ENCODE data around the gene KRTAP4-9. TPM values are rescaled to one million over a fixed set of nuclear protein-coding genes. Genes with fewer than 3 reads are reported as not detected.
"Not testable (repeated sequence)": the region's sequence is repeated elsewhere in the genome, so short reads cannot be mapped to it uniquely, and the experiment has no call there.

Gene KRTAP4-9
- total RNA-seq, 1 donor from 2014 or later: not detected

DNA sequence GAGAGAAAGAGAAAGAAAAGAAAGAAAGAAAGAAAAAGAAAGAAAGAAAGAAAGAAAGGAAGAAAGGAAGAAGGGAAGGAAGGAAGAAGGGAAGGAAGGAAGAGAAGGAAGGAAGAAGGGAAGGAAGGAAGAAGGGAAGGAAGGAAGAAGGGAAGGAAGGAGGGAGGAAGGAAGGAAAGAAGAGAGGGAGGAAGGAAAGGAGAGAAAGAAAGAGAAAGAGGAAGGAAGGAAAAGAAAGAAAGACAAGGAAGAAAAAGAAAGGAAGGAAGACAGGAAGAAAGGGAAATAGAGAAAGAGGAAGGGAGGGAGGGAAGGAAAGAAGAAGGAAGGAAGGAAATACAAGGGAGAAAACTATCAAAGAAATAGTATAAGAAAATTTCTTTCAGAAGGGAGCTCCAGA lies 28.4 kb upstream of the KRTAP4-9 start:
- no peak for DNase-seq (ENCODE audit: low spot score)
- no peak overlapping the region for H3K4me2 ChIP-seq
- no peaks in the 10 kb centered on the region for H3K4me1 ChIP-seq
- H3K36me3 ChIP-seq: no peaks in the 10 kb centered on the region
- Mint-ChIP-seq H3K27me3 (ENCODE audit: insufficient read depth, low read depth) (no peaks in the 10 kb centered on the region), H3K4me3 (no peak overlapping the region), H3K27ac (no peak overlapping the region), H3K36me3 (no peaks in the 10 kb centered on the region), H3K4me1 (no peaks in the 10 kb centered on the region), H3K9me3 (no peaks in the 10 kb centered on the region)
- no peaks in the 10 kb centered on the region for H3F3A ChIP-seq (ENCODE audit: low read depth)
- H3K27me3 ChIP-seq: no peaks in the 10 kb centered on the region
- no peak overlapping the region for H3K9ac ChIP-seq
- no peak overlapping the region for H3K4me3 ChIP-seq
- no peaks in the 10 kb centered on the region for H3K9me3 ChIP-seq (ENCODE audit: low read depth)
- no peak overlapping the region for H2AFZ ChIP-seq (replicated peaks)
- H4K20me1 ChIP-seq (ENCODE audit: low read depth): no peaks in the 10 kb centered on the region
- no peak overlapping the region for H3K27ac ChIP-seq
- TF ChIP-seq EZH2phosphoT487 (IDR thresholded peaks at IDR 0.05): no peak
- TF ChIP-seq, protein P1, sequence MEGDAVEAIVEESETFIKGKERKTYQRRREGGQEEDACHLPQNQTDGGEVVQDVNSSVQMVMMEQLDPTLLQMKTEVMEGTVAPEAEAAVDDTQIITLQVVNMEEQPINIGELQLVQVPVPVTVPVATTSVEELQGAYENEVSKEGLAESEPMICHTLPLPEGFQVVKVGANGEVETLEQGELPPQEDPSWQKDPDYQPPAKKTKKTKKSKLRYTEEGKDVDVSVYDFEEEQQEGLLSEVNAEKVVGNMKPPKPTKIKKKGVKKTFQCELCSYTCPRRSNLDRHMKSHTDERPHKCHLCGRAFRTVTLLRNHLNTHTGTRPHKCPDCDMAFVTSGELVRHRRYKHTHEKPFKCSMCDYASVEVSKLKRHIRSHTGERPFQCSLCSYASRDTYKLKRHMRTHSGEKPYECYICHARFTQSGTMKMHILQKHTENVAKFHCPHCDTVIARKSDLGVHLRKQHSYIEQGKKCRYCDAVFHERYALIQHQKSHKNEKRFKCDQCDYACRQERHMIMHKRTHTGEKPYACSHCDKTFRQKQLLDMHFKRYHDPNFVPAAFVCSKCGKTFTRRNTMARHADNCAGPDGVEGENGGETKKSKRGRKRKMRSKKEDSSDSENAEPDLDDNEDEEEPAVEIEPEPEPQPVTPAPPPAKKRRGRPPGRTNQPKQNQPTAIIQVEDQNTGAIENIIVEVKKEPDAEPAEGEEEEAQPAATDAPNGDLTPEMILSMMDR (IDR thresholded peaks at IDR 0.05): no peak
- TF ChIP-seq EZH2 (IDR thresholded peaks at IDR 0.05): no peak
- no peaks in the 10 kb centered on the region for H3K79me2 ChIP-seq (ENCODE audit: low read depth)

DNA sequence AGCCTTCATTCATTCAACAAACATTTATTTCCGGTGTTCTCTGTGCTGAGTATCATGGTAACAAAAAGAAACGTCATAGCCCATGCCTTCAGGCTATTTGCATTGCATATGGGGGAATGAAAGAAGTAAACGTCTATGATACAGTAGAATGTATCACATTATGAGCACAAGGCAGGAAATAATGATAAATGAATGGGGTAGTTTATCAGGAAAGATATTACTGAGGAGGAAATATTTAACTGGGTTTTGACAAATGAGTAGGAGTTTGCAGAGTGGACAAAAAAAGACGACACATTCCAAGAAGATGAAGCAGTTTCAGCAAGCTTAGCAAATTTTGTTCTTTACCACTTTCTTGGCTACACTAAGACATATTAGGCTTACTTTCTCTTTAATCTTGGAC lies 22.6 kb upstream of the KRTAP4-9 start:
- H3F3A ChIP-seq (ENCODE audit: low read depth): no peaks in the 10 kb centered on the region
- H3K4me1 ChIP-seq: no peaks in the 10 kb centered on the region
- Mint-ChIP-seq H3K4me1 (peaks cover 2% of the 10 kb centered on the region), H3K27ac (no peak overlapping the region), H3K9me3 (no peaks in the 10 kb centered on the region), H3K27me3 (ENCODE audit: insufficient read depth, low read depth) (no peaks in the 10 kb centered on the region), H3K36me3 (no peaks in the 10 kb centered on the region), H3K4me3 (no peak overlapping the region)
- no peaks in the 10 kb centered on the region for H3K27me3 ChIP-seq
- H4K20me1 ChIP-seq (ENCODE audit: low read depth): no peaks in the 10 kb centered on the region
- H3K36me3 ChIP-seq: no peaks in the 10 kb centered on the region
- no peak overlapping the region for H3K4me2 ChIP-seq
- TF ChIP-seq EZH2phosphoT487 (IDR thresholded peaks at IDR 0.05): no peak
- TF ChIP-seq EZH2 (IDR thresholded peaks at IDR 0.05): no peak
- DNase-seq (ENCODE audit: low spot score): no peak
- H3K4me3 ChIP-seq: no peak overlapping the region
- H3K27ac ChIP-seq: no peak overlapping the region
- H3K9me3 ChIP-seq (ENCODE audit: low read depth): no peaks in the 10 kb centered on the region
- no peaks in the 10 kb centered on the region for H3K79me2 ChIP-seq (ENCODE audit: low read depth)
- H2AFZ ChIP-seq (replicated peaks): no peak overlapping the region
- no peak overlapping the region for H3K9ac ChIP-seq

DNA sequence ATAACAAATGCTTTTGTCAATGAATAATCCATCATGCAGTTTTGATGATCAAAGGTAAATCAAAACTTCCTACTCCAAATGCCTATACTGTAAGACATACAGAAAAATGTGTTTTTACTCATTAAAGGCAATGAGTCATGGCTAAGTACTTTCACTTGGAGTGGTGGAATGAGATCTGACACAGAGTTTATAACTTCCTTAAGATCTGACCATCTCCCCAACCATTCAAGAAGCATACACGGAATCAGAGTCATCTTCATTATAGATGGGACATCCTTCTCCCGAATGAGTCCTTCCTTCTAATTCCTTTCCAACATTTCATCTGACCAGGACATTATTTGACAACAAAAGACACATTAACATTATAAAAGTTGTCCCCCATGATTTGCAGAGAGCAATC lies 21.8 kb upstream of the KRTAP4-9 start:
- not testable (repeated sequence) for H3K4me3 ChIP-seq; H3K27ac Mint-ChIP-seq; H3K4me3 Mint-ChIP-seq; H3F3A ChIP-seq (ENCODE audit: low read depth); H4K20me1 ChIP-seq (ENCODE audit: low read depth); H3K36me3 ChIP-seq; H3K27ac ChIP-seq; H3K79me2 ChIP-seq (ENCODE audit: low read depth); DNase-seq (ENCODE audit: low spot score); H3K27me3 ChIP-seq; H2AFZ ChIP-seq (replicated peaks); H3K4me1 Mint-ChIP-seq; H3K9me3 Mint-ChIP-seq; H3K9ac ChIP-seq; H3K4me1 ChIP-seq; H3K4me2 ChIP-seq; H3K27me3 Mint-ChIP-seq (ENCODE audit: insufficient read depth, low read depth); H3K9me3 ChIP-seq (ENCODE audit: low read depth); H3K36me3 Mint-ChIP-seq

DNA sequence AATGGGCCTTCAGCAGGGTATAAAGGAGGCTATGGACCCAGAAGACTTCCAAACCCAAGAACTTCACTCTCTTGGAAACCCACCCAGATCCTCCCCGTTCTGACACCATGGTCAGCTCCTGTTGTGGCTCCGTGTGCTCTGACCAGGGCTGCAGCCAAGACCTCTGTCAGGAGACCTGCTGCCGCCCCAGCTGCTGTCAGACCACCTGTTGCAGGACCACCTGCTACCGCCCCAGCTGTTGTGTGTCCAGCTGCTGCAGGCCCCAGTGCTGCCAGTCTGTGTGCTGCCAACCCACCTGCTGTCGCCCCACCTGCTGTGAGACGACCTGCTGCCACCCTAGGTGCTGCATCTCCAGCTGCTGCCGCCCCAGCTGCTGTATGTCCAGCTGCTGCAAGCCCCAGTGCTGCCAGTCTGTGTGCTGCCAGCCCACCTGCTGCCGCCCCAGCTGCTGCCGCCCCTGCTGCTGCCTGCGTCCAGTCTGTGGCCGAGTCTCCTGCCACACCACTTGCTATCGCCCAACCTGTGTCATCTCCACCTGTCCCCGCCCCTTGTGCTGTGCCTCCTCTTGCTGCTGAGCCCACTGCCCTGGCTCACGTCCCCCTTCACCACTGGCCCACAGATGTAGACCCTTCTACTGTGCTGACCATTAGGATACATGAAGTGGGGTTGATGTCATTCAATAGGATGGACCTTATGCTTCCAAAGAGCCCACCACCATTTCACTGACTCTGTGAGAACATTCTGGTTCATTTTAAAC lies 20.9 kb upstream of the KRTAP4-9 start, which contains the start of gene KRTAP4-7:
Gene KRTAP4-7, plus strand, starts transcription at position 51 of the 757 bp plus-strand sequence. Its CDS starts 57 bp downstream, at position 108.
- not testable (repeated sequence) for H3K4me3 ChIP-seq; H3K27me3 ChIP-seq; H3K36me3 Mint-ChIP-seq; H3K27me3 Mint-ChIP-seq (ENCODE audit: insufficient read depth, low read depth); H3K9me3 ChIP-seq (ENCODE audit: low read depth); H3K4me3 Mint-ChIP-seq; H3K36me3 ChIP-seq; H2AFZ ChIP-seq (replicated peaks); H3K9ac ChIP-seq; H3K27ac Mint-ChIP-seq; H3K27ac ChIP-seq; H3K4me2 ChIP-seq; H3K9me3 Mint-ChIP-seq; H3K79me2 ChIP-seq (ENCODE audit: low read depth); H3K4me1 Mint-ChIP-seq; H3F3A ChIP-seq (ENCODE audit: low read depth); DNase-seq (ENCODE audit: low spot score); H4K20me1 ChIP-seq (ENCODE audit: low read depth); H3K4me1 ChIP-seq

DNA sequence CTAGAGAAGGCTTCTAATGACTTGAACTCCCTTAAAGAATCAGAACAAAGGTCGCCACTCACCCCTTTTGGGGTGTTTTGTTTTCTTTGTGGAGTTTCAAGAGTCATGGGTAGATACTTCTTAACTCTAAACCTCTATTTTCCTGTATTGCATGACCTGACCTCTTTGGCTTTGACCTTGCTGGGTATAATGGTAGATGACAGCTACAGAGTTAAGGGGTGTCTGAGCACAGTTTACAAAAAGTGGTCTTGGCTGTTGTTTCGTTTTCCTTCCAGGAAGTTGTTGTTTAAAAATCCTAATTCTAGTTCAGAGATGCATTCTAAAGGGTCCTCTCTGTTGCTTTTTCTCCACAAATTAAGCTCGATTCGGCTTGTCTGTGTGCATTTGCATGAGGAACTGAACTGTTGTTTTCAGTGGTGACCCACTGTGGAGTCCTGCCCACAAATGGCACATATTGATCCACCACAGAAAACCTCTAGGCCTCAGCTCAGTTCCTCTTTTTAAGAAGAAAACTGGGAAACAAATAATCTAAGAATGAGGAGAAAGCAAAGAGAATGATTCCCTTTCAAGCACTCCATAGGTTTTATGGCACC lies 16.3 kb upstream of the KRTAP4-9 start:
- not testable (repeated sequence) for H3K27ac ChIP-seq; H3K9me3 Mint-ChIP-seq; H3K9me3 ChIP-seq (ENCODE audit: low read depth); H3K36me3 Mint-ChIP-seq; H3K4me2 ChIP-seq; H3K4me1 ChIP-seq; H3K4me3 Mint-ChIP-seq; H3K27me3 ChIP-seq; H2AFZ ChIP-seq (replicated peaks); H3F3A ChIP-seq (ENCODE audit: low read depth); H3K4me3 ChIP-seq; H3K79me2 ChIP-seq (ENCODE audit: low read depth); H4K20me1 ChIP-seq (ENCODE audit: low read depth); H3K27me3 Mint-ChIP-seq (ENCODE audit: insufficient read depth, low read depth); H3K9ac ChIP-seq; H3K4me1 Mint-ChIP-seq; H3K36me3 ChIP-seq; DNase-seq (ENCODE audit: low spot score); H3K27ac Mint-ChIP-seq
